NK-92 (cell line): ENCODE results near the gene UNC79.
"Not testable (repeated sequence)": the region's sequence is repeated elsewhere in the genome, so short reads cannot be mapped to it uniquely, and the experiment has no call there.

Source experiments
- DNase-seq: peaks from one replicate; lab custom pipeline; 2025; ENCODE audit not compliant: unreplicated experiment; lab: John Stamatoyannopoulos, UW

The UNC79 gene

GRCh38 chr14:93430315-93431035 lies at the start of gene UNC79:
UNC79 (plus strand) TSS chr14:93430939; CDS start chr14:93431030, 91 bp downstream.
- DNase-seq = no peak

- DNase-seq = no peak
Observed at GRCh38 chr14:93381644-93382043, 49.1 kb upstream of the UNC79 start.

- DNase-seq = not testable (repeated sequence)
Observed at GRCh38 chr14:93384256-93384655, 46.5 kb upstream of the UNC79 start.

GRCh38 chr14:93395231-93395630 lies 35.5 kb upstream of the UNC79 start:
- DNase-seq = no peak

- no peak for DNase-seq
Observed at GRCh38 chr14:93396456-93396855, 34.3 kb upstream of the UNC79 start.

- no peak for DNase-seq
Observed at GRCh38 chr14:93398491-93398890, 32.2 kb upstream of the UNC79 start.

GRCh38 chr14:93402951-93403350 lies 27.8 kb upstream of the UNC79 start:
- no peak for DNase-seq

GRCh38 chr14:93410021-93410420 lies 20.7 kb upstream of the UNC79 start:
- DNase-seq = no peak

- no peak for DNase-seq
Observed at GRCh38 chr14:93410893-93411292, 19.8 kb upstream of the UNC79 start.

GRCh38 chr14:93425136-93425535 lies 5.6 kb upstream of the UNC79 start:
- DNase-seq = not testable (repeated sequence)

- no peak for DNase-seq
Observed at GRCh38 chr14:93426750-93427149, 4.0 kb upstream of the UNC79 start.

GRCh38 chr14:93431036-93431670 lies 414 bp downstream of the UNC79 start:
- DNase-seq = no peak

GRCh38 chr14:93454224-93454623 lies 23.5 kb downstream of the UNC79 start:
- DNase-seq = no peak

- no peak for DNase-seq
Observed at GRCh38 chr14:93456356-93456755, 25.6 kb downstream of the UNC79 start.

GRCh38 chr14:93458234-93458633 lies 27.5 kb downstream of the UNC79 start:
- DNase-seq = no peak

- DNase-seq = no peak
Observed at GRCh38 chr14:93462479-93462878, 31.7 kb downstream of the UNC79 start.

GRCh38 chr14:93464271-93464670 lies 33.5 kb downstream of the UNC79 start:
- DNase-seq = no peak

- no peak for DNase-seq
Observed at GRCh38 chr14:93475471-93475870, 44.7 kb downstream of the UNC79 start.

GRCh38 chr14:93476305-93476704 lies 45.6 kb downstream of the UNC79 start:
- no peak for DNase-seq

GRCh38 chr14:93479074-93479473 lies 48.3 kb downstream of the UNC79 start:
- DNase-seq = not testable (repeated sequence)

GRCh38 chr14:93480867-93481266 lies 50.1 kb downstream of the UNC79 start:
- no peak for DNase-seq

- no peak for DNase-seq
Observed at GRCh38 chr14:93481758-93482157, 51.0 kb downstream of the UNC79 start.

GRCh38 chr14:93490001-93490400 lies 59.3 kb downstream of the UNC79 start:
- no peak for DNase-seq
